HG02759 (cell line): Measurements from ENCODE around the gene SRCIN1.

Experiments
- ATAC-seq: cut with Tn5 transposase; IDR thresholded peaks from one replicate; pipeline ENCODE4 v1.9.1; 2021; ENCODE audit warnings: mild to moderate bottlenecking, moderate library complexity; ENCODE audit not compliant: unreplicated experiment

Gene SRCIN1

DNA sequence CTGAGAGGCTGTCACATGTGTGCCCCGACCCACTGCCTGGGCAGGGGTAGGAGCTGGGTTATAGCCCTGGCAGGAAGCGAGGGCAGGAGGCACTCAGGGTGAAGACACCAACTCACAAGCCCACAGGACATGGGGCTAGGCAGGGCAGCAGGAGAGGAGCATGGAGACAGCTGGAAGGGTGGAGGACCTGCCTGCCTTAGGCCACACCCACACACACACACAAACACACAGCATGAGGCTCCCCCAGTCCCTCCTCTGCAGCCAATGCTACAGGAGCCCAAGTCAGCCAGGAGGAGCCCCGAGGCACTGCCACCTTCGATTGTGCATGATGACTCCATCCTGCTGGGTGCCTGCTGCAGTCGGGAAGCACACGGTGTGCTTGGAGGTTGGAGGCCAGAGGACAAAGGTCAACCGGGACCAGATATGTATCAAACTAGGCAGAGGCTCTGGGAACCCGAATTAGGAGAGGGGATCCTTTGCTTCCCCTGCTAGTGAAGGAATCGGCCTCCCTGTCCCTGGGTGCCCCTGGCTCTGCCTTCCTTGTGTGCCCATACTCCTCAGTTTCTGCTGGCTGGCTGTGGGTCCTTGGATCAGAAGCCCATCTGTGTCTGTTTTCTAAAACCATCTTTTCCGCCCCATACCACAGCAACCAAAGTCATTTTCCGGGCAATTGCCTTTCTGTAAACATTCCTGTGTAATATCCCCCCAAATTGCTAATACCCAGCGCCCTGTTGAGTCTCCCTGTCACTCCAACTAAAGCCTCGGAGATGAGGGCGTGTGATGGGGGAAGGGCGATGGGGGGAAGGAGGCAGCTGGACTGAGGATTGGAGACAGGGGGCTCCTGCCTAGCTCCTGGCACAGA lies 20.5 kb downstream of the SRCIN1 start:
- ATAC-seq: no peak

DNA sequence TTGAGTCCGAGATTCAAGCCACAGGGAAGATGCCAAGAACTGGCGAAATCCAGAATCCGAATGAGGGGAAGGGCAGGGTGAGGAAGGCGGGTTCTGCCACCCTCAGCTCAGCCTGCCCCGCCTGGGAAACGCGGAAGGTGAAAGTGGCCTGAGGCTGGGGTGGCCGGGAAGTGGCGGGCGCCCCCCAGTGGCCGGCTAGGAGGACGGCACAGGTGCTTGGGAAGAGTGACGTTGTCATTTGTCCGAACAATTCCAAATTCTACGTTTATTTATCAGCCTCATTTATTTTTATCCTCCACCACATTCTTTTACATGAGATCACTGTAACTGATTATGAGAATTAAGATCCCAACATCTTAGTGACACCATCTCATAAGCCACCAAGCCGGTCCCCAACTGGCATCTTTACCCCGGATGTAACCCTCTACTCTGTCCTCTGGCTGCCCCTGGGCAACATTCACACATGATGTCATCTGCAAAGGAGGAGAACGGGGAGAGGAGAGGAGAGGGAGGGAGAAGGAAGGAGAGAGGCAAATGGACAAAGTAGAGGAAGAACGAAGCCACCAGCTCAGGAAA lies 21.3 kb downstream of the SRCIN1 start:
- ATAC-seq: no peak

DNA sequence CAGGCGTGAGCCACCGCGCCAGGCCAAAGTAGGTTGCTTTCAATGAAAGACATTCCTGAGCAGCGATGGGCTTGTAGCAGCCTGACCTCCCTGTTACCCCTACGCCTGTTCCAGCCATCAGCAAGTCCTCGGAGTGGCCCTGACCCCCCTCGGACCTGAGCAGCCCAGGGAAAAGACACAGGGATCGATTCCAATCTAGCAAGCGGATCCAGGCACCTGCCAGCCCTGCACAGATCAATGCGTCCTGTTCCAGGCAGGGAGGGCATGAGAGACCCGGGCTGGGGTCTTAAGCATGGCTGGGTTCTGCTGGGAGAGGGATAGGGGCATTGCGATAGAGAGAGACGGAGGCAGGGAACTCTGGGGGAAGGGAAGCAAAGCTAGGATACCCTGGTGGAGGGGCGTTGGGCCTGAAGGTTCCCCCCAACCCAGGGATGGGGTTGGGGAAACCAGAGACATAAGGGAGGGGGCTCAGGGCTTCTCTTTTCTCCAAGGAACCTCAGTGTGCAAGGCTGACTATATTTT lies 21.9 kb downstream of the SRCIN1 start:
- no peak for ATAC-seq

DNA sequence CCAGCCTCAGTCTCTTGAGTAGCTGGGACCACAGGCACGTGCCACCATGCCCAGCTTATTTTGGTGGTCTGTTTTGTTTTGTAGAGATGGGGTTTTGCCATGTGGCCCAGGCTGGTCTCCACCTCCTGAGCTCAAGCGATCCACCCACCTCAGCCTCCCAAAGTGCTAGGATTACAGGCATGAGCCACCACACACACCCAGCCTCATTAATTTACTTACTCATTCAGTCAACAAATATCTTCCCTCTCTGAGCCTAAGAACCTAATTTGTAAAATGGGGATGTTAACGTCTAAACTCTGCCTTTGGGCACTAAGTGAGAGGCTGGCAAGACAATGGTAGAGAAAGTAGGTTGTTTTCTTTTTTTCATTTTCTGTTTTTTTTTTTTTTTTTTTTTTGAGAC lies 22.6 kb downstream of the SRCIN1 start:
- no peak for ATAC-seq

DNA sequence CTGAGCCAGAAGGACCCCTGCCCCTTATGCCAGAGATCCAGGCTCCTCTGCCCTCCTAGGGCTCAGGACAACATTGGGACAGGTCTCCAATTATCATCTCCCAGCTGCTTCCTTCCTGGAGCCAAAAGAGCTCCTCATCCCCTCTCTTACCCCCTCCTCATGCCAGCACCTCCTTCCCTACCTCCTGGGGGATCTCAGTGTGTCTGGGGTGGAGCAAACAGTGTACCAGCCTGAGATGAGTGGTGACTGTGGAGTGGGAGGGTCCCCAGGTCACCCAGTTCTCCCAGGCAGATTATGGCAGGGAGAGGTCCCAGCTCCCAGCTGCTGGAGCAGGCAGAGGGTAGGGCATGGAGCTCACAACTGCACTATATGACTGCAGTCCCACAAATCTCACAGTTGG lies 23.7 kb downstream of the SRCIN1 start:
- ATAC-seq: no peak

DNA sequence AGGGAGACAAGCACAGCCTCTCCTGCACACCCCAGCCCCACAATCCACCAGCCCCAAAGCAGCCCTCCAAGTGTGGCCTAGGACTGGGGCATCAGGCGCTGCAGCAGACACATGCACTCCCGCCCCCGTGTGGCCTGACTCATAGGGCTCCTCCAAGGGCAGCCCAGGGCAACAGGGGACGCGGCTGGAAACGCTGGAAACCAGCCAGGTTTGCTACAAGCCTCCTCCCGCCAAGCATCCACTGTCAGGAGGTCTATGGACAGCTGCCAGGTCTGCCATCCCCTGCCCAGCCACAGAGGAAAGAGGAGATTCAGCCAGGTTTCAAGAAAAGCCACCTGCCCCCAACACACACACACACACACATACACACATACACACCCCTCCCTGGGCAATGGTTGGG lies 25.8 kb downstream of the SRCIN1 start:
- ATAC-seq: no peak

DNA sequence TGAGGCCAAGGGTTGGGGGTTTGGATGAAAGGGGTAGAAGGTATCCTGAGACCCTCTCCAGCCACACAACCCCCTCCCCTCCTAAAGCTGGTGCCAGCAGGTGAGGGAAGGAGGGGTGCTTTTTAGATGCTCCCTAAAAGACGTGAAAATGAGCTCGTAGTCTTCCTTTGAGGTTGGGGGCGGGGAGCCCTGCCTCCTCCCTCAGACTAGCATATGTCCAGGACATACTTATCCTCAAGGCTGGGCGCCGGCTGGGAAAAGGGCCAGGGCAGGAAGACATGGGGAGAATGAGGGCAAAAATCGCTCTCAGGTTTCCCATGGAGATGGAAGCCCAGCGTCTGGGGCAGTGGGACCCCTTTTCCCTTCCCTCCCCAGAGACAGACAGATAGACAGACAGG lies 26.7 kb downstream of the SRCIN1 start:
- no peak for ATAC-seq

DNA sequence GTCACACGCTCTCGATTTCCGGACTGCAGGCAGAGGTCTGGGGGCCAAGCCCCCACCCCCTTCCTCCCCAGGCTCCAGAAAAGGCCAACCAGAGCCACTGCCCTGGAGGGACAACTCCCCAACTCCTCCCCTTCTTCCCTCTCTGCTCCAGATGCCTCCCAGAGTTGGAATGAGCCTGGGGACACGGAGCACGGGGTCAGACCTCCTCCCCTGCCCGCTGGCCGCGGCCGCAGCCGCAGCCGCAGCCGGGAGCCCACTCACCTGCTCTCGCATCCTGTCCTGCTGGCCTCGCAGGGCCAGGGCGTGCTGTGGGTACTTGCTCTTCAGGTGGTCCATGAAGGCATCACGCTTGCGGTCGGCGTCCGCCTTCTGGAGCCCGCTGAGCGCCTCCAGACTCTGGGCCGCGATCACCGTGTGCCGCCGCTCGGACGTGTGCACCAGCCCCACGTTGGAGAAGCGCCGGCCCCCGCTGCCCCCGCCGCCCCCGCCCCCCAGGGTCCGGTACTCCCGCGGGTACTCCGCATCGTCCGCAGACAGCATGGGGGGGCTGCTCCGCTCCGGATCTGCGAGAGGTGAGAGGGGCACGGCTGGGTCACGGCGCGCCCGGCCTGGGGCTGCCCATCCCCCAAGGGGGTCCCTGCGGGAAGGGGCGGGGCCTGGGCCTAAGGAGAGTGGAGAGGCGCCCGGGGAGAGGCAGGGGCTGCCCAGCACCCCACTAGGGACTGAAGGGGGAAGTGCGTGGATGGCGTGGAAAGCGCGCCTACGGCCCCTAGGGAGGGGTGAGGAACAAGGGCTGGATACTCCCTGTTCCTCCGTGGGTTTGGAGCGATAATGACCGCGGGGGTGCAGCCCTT lies 27.3 kb downstream of the SRCIN1 start:
- no peak for ATAC-seq

DNA sequence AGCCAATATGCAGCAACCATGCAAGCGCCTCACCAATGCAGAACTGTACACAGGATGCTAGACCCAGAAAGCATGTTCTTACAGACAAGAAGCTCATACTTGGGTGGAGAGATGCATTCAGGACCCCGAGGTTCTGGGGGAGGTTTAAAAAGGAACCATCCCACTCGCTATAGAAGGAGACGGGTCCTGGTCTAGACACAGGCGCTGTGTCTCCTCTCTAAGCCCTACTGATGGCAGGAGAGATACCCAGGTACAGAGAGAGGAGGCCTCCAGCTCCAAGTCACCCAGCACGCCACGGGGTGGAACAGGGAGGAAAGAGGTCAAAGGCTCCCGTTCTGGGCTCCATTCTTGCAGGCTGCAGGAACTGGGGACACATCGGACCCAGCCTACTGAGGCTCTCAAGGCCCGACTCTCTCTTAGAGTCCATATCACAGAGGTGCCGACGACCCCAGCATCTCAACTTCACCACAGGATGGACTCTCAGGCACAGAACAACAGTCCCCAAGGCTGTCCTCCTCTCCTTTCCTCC lies 28.0 kb downstream of the SRCIN1 start:
- ATAC-seq: no peak

DNA sequence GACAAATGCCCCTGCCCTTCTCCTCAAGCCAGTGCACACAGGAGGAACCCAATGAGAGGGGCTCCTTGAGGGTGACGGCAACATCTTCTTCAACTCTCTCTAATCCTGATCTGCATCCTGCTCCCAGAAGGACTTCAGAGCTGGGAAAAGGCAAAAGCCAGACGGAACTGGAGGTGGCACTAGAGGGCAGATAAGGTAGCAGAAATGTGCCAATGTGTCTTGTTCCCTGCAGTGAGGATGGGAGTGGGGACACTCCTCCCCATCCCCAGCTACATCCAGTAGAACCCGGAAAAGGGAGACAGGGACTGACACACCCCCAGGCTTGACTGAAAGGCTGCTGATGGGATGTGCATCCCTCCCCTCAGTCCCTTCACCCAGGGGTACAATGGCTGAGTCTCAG lies 28.5 kb downstream of the SRCIN1 start:
- ATAC-seq: no peak

DNA sequence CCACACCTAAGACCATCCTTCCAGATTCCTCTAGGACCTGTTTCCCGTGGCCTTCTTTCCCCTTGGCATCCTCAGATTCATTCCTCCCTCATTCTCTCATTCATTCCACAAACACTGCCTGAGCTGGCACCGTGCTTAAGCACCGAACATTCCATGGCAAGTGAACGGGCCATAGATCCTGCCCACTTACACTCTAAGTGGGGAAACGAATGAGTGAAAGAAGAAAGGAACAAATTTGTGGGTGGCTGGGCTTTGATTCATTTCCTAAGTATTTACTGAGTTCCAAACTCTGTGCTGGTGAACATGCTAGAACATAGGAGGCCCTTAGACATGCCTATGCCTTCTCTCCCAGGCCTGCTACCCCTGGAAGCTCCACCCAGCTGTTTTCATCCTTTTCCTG lies 30.0 kb downstream of the SRCIN1 start:
- no peak for ATAC-seq

DNA sequence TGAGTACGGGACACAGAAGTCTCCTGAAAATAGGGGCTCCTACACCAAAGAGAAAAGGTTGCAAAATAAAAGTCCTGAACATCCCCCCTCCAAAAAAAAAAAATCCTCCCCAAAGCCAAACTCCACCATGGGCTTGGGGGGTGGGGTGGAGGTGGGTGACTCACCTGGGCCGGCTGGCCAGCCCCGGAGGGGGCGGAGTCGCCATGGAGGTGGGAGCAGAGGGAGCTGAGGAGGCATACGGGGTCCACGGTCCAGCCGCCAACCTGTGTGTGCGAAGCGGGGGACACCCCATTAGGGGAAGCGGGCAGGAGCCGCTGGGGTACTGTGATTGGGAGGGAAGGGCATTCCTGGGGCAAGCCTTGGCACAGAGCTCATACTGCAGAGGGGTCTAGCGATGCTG lies 31.0 kb downstream of the SRCIN1 start:
- no peak for ATAC-seq

DNA sequence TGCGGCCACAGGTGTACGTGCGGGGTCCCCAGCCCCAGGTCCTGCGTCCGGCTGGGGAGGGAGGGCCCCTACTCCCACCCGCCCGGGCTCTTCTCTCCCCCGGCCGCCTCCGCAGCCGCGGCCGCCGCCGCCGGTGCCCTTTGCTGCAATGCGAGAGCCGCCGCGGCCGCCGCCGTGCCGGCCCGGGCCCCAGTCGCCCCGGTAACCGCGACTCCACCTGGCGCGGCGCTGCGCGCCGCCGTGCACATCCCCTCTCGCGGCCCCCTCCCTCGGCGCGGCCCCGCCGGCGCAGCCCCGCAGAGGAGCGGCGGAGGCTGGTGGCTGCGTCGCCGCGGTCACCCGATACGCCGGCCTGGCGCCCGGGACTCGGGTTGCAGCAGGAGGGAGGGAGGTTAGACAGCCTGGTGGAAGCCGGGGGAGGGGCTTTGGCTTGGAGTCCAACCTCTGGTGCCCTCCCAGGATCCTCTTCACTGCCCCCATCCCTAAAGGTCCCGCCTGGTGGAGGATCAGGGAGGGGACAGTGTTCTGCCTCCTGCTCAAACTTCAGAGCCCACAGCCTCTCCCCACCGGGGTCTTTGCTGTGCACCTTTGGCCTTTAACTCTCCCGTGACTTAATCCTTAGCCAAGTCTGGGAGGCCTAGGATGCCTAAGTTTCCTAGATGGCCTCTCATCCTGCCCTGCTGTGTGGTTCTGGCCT lies 32.9 kb downstream of the SRCIN1 start:
- no peak for ATAC-seq

DNA sequence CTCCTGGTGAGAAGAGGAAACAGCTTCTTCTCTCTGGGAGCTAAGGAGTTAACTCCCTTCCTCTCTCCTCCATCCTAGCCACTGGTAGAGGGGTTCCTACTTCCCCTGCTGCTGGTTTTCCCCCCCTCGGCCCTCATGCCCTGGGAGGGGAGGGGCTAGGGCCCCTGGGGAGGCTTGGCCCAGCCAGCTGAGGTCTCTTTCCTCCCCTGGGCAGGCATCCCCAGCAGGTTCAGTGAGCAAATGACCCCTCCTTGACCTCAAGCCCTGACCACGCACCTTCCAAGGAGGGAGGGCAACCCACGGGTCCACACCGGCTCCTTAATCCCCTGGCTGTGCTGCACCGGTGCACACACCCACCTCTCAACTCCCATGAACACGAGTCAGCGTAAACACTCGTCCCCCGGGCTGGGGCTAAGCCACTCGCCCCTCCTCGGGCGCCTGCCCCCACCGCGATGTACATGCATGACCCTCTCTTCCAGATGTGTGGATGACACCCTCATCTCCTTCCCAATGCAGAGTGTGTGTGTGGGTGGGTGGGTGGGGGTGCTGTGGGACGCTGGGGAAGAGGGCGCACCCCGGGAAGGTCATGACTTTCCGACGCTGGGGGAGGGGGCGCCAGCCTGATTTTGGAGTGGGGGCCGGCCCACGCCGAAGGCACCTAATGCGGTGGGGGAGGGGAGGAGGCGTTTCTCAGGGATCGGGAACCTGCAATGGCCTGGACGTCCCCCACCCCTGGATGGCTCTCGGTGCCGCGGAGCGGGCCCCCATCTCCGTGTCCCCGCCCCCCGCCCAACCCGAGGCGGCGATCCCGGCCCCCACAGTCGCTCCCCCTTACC lies 33.7 kb downstream of the SRCIN1 start:
- ATAC-seq: no peak

DNA sequence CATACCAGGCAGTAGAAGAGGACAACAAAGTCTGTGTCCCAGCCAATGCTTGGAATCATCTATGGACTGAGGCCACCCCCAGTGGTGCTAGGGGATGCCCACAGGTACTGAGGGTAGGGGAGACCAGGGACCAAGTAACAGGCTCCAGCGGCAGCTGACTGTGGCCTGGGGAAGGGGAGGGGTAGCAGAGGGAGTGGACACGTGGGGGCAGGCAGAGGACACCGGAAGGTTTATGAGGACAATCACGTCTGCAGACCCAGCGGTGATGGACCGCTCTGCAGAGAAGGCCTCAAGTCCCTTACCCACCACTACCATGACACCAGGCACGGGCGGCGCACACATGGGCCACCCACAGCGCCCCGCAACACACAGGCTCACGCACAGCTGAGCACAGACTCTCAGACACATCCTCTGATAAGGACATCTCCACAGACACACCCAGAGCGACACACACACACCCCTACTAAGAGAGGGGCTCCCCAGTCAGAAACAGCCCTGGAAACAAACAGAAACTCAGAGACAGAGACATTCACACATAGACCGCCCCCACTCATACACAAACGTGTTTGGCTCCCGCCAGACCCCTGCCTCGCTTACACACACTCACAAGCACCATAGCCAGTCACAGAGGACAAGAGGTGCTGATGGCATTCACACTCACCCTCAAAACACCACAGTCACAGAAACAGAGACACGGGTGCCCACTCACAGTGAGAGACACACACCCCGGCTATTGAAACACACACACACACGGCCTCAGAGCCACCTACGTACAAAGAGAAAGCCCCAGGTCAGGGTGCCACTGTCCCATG lies 35.8 kb downstream of the SRCIN1 start:
- no peak for ATAC-seq

DNA sequence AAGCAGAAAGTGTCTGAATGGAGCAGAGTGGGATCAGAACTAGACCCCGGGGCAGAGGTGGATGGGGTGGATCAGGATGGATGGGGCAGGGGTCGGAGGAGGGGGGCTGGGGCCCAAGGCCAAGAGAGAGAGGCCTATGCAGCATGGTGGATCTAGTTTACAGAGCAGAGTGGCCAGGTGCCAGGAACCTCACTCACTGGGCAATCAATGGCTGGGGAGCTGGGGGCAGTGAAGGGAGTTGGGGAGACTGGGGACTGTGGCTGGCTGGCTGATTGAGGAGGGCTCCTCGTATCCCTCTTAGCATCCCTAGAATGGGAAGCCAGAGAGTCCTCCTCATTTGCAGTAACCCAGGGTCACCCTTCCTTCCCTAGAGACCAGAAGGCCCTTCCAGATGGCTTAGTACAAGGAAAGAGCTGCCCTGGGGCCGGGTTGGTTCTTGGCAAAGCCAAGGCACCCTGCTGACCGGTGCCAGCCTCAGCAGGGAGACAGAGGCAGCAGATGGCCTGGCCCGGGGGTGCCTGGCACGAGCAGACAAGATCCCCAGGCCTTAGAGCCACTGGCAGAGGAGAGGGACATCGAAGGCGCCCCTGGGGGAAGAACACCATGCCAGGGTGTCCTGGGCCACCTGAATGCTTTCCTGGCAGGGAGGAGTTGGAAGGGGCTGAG lies 36.8 kb downstream of the SRCIN1 start:
- ATAC-seq: no peak

DNA sequence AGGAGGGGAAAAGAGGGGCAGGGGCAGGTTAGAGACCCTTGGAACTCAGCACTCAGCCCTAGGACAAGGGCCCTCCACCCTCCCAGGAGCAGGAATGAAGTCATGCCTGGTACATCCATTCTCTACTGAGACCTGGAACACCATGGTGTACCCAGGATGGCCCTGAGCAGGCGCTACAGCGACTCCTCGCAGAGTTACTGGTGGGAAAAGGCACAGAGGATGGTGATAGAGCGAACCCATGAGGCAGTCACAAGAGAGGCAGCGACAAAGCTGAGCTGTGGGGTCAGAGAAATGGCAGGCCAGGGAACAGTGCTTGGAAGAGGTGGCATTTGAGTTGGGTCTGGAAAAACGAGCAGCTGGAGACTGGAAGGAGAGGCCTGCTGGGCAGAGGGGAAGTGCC lies 37.5 kb downstream of the SRCIN1 start:
- ATAC-seq: no peak

DNA sequence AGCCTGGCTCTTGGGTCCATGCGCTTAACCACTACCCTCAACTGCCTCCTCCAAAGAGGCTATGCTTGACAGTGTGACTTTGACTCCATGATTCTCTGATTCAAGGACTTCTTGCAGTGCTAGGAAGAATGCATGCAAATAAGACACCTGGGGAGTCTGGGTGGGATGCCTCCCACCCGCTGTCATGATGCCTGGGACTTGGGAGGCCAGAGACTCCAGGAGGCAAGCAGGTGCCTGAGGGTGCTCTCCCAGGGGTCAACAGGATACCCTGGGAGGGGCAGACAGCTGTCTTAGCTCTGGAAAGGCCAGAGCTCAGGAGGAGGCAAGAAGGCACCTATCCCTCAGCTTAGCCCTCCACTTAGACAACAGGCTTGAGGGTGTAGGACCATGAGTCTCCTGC lies 38.4 kb downstream of the SRCIN1 start:
- no peak for ATAC-seq

DNA sequence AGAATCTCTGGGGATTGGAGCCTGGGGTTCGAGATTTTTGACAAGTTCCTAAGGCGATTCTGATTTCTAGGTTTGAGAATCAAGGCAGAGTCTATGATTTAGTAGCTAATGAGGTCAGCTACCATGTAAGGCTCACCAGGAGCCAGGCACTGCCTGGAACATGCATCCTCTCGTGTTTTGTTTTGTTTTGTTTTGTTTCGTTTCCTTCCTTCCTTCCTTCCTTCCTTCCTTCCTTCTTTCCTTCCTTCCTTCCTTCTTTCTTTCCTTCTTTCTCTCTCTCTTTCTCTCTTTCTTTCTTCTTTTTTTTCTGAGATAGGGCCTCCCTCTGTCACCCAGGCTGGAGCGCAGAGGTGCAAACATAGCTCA lies 39.1 kb downstream of the SRCIN1 start:
- no peak for ATAC-seq
